Fibroblast of skin of right quadriceps (primary cell): ENCODE results near the gene RET.

ENCODE experiments used
- DNase-seq: peaks from one replicate; pipeline ENCODE4 v3.0.0-alpha.2; 2013

Gene RET

GRCh38 chr10:43122826-43123225 is 46.0 kb downstream of the RET start:
- DNase-seq, result no peak

GRCh38 chr10:43123361-43124093 is 46.7 kb downstream of the RET start:
- no peak for DNase-seq

GRCh38 chr10:43124094-43124521 is 47.2 kb downstream of the RET start:
- DNase-seq, result no peak

- no peak for DNase-seq
Observed at GRCh38 chr10:43124574-43125273, 47.9 kb downstream of the RET start.

GRCh38 chr10:43125274-43125845 is 48.5 kb downstream of the RET start:
- no peak for DNase-seq

GRCh38 chr10:43125881-43126731 is 49.2 kb downstream of the RET start:
- no peak for DNase-seq

- DNase-seq, result no peak
Observed at GRCh38 chr10:43126759-43127424, 50.0 kb downstream of the RET start.

GRCh38 chr10:43127442-43127841 is 50.6 kb downstream of the RET start:
- no peak for DNase-seq

GRCh38 chr10:43128331-43128730 is 51.5 kb downstream of the RET start:
- DNase-seq, result no peak

GRCh38 chr10:43128958-43129706 is 52.3 kb downstream of the RET start:
- DNase-seq, result peak; percentile 95

GRCh38 chr10:43130770-43131171 is 53.9 kb downstream of the RET start:
- DNase-seq, result no peak

- DNase-seq, result no peak
Observed at GRCh38 chr10:43131256-43131655, 54.4 kb downstream of the RET start.

GRCh38 chr10:43131906-43132305 is 55.0 kb downstream of the RET start:
- no peak for DNase-seq

GRCh38 chr10:43132867-43133787 is 56.3 kb downstream of the RET start:
- DNase-seq, result no peak

- DNase-seq, result no peak
Observed at GRCh38 chr10:43134126-43134905, 57.4 kb downstream of the RET start.

- DNase-seq, result no peak
Observed at GRCh38 chr10:43135064-43135463, 58.2 kb downstream of the RET start.

- DNase-seq, result no peak
Observed at GRCh38 chr10:43135656-43136055, 58.8 kb downstream of the RET start.

GRCh38 chr10:43136432-43136831 is 59.6 kb downstream of the RET start:
- DNase-seq, result no peak

- DNase-seq, result peak; percentile 32
Observed at GRCh38 chr10:43136995-43137716, 60.3 kb downstream of the RET start.
